GM10248 (cell line): ENCODE data around the gene C2orf15.

Experiments
- CTCF ChIA-PET: fragments of 300-600 bp; sonication (Branson Sonifier 250); formaldehyde crosslinking; extraction: SDS; loops from one replicate; lab custom pipeline; 2021; ENCODE audit warnings: antibody characterized with exemption; lab: Yijun Ruan, JAX
- POLR2A ChIA-PET: fragments of 350-650 bp; sonication (Branson Sonifier 250); formaldehyde crosslinking; extraction: SDS; loops from one replicate; lab custom pipeline; 2020; ENCODE audit warnings: antibody characterized with exemption; lab: Yijun Ruan, JAX
- DNase-seq: peaks from one replicate; pipeline ENCODE4 v3.0.0; 2012; ENCODE audit errors: extremely low spot score
- CTCF ChIP-seq: IDR thresholded peaks from 2 replicates; pipeline ENCODE4 v1.5.1; 2012; ENCODE audit warnings: mild to moderate bottlenecking, low read depth; ENCODE audit errors: extremely low read depth, missing control alignments, control extremely low read depth

Gene C2orf15

GRCh38 chr2:99150706-99151105, 9.2 kb downstream of the C2orf15 start:
- no peak for DNase-seq
- no peak for TF ChIP-seq CTCF
- CTCF ChIA-PET: no interaction called here
- POLR2A ChIA-PET: no interaction called here

GRCh38 chr2:99152199-99152895, 10.8 kb downstream of the C2orf15 start:
- CTCF ChIA-PET: no interaction called here
- TF ChIP-seq CTCF: no peak

GRCh38 chr2:99153921-99154604, 12.6 kb downstream of the C2orf15 start:
- POLR2A ChIA-PET: interaction anchor here (1.0 kb wide), 1 partner anchor 13 kb away, joined by 6 read pairs; no protein-coding TSS in a partner anchor

More at GRCh38 chr2:99152199-99152895, 10.8 kb downstream of the C2orf15 start:
- POLR2A ChIA-PET: no interaction called here
- DNase-seq: no peak

GRCh38 chr2:99154643-99155536, 13.4 kb downstream of the C2orf15 start, which contains the start of the genes LIPT1 and TSGA10:
Gene LIPT1, plus strand, starts transcription at chr2:99154967. Its CDS starts 6,991 bp downstream, at chr2:99161958.
Gene TSGA10, minus strand, starts transcription at chr2:99154942. Its CDS starts 45,503 bp downstream, at chr2:99109439.
- CTCF ChIA-PET: interaction anchor here (0.7 to 5.0 kb wide), 3 partner anchors 12 to 182 kb away, joined by 3 to 26 read pairs (median 5); partner anchors contain the start of genes C2orf15 and EIF5B
- POLR2A ChIA-PET: interaction anchor here (1.0 kb wide), 1 partner anchor 14 kb away, joined by 6 read pairs; no protein-coding TSS in a partner anchor
- DNase-seq: peak; percentile 95
- no peak for TF ChIP-seq CTCF

More at GRCh38 chr2:99153921-99154604, 12.6 kb downstream of the C2orf15 start:
- no peak for DNase-seq
- CTCF ChIA-PET: interaction anchor here (0.7 kb wide), 1 partner anchor 183 kb away, joined by 3 read pairs; the partner anchor contains the start of gene EIF5B
- TF ChIP-seq CTCF: no peak

GRCh38 chr2:99156891-99157290, 15.4 kb downstream of the C2orf15 start:
- no peak for DNase-seq
- POLR2A ChIA-PET: no interaction called here
- CTCF ChIA-PET: interaction anchor here (1.4 to 5.0 kb wide), 3 partner anchors 10 to 20 kb away, joined by 4 to 26 read pairs (median 9); no protein-coding TSS in a partner anchor
- no peak for TF ChIP-seq CTCF
